GM23338 (cell line): ENCODE measurements around the gene LEMD1. TPM values are rescaled to one million over a fixed set of nuclear protein-coding genes. Genes with fewer than 3 reads are reported as not detected.

Experiments
- ATAC-seq: fragments of 200-7000 bp; cut with Tn5 transposase; 3 replicates; pipeline ENCODE4 v1.9.1; 2020
- DNase-seq: peaks from one replicate; pipeline ENCODE4 v3.0.0-alpha.2; 2015; ENCODE audit warnings: low spot score
- H2AFZ ChIP-seq: fragments of 200-600 bp; sonication (generic); 2 replicates; pipeline ENCODE4 v1.8.0; 2016; ENCODE audit warnings: antibody characterized with exemption, mild to moderate bottlenecking, moderate library complexity
- H3F3A ChIP-seq: fragments of 200-600 bp; sonication (generic); replicated peaks from 2 replicates; pipeline ENCODE4 v1.8.0; 2017; ENCODE audit warnings: antibody characterized with exemption, mixed run types, low read depth
- H3K27ac ChIP-seq: fragments of 200-600 bp; sonication (generic); 2 replicates; pipeline ENCODE4 v1.6.1; 2016; ENCODE audit warnings: low read depth
- H3K27me3 ChIP-seq: fragments of 200-600 bp; sonication (generic); 2 replicates; pipeline ENCODE4 v1.8.0; 2016; ENCODE audit warnings: mild to moderate bottlenecking, mixed run types, moderate library complexity; ENCODE audit not compliant: insufficient read depth
- H3K36me3 ChIP-seq: fragments of 200-600 bp; sonication (generic); 2 replicates; pipeline ENCODE4 v1.8.0; 2016; ENCODE audit warnings: mild to moderate bottlenecking; ENCODE audit not compliant: insufficient read depth
- H3K4me1 ChIP-seq: fragments of 200-600 bp; sonication (generic); 2 replicates; pipeline ENCODE4 v1.8.0; 2016; ENCODE audit warnings: mild to moderate bottlenecking, moderate library complexity; ENCODE audit not compliant: insufficient read depth
- H3K4me2 ChIP-seq: fragments of 200-600 bp; sonication (generic); 2 replicates; pipeline ENCODE4 v1.7.1; 2017; ENCODE audit warnings: mixed run types
- H3K4me3 ChIP-seq: fragments of 200-600 bp; sonication (generic); 2 replicates; pipeline ENCODE4 v1.6.1; 2016; ENCODE audit warnings: mixed run types
- H3K79me2 ChIP-seq: fragments of 200-600 bp; sonication (generic); replicated peaks from 2 replicates; pipeline ENCODE4 v1.8.0; 2017; ENCODE audit warnings: mild to moderate bottlenecking; ENCODE audit not compliant: insufficient read depth
- H3K9me2 ChIP-seq: fragments of 200-600 bp; sonication (generic); 2 replicates; pipeline ENCODE4 v1.8.0; 2017; ENCODE audit not compliant: insufficient read depth
- H4K20me1 ChIP-seq: fragments of 200-600 bp; sonication (generic); replicated peaks from 2 replicates; pipeline ENCODE4 v1.8.0; 2017; ENCODE audit warnings: mild to moderate bottlenecking; ENCODE audit not compliant: insufficient read depth
- H3K27ac Mint-ChIP-seq: 2 replicates; pipeline ENCODE4 v1.8.0; 2020; ENCODE audit warnings: inconsistent platforms, mild to moderate bottlenecking, moderate library complexity, mixed read lengths
- H3K27me3 Mint-ChIP-seq: 3 replicates; pipeline ENCODE4 v1.8.0; 2022; ENCODE audit warnings: low read depth, mild to moderate bottlenecking, moderate library complexity, mixed read lengths, inconsistent platforms; ENCODE audit not compliant: insufficient read depth, poor library complexity
- H3K36me3 Mint-ChIP-seq: 3 replicates; pipeline ENCODE4 v1.8.0; 2021; ENCODE audit warnings: low read depth, mild to moderate bottlenecking, inconsistent platforms, moderate library complexity, mixed read lengths
- H3K4me1 Mint-ChIP-seq: 3 replicates; pipeline ENCODE4 v1.8.0; 2020; ENCODE audit warnings: mild to moderate bottlenecking, inconsistent platforms, mixed read lengths
- H3K4me3 Mint-ChIP-seq: 3 replicates; pipeline ENCODE4 v1.8.0; 2021; ENCODE audit warnings: moderate library complexity, mild to moderate bottlenecking, inconsistent platforms, mixed read lengths
- H3K9me3 Mint-ChIP-seq: 3 replicates; pipeline ENCODE4 v1.8.0; 2020; ENCODE audit warnings: moderate library complexity, mild to moderate bottlenecking, inconsistent platforms, mixed read lengths
- CREB1 ChIP-seq: fragments of 250-450 bp; sonication (Bioruptor Pico); IDR thresholded peaks from 2 replicates; pipeline ENCODE4 v1.5.0; 2020; ENCODE audit warnings: low read depth, mild to moderate bottlenecking, moderate library complexity
- ETS1 ChIP-seq: IDR thresholded peaks from 2 replicates; pipeline ENCODE4 v1.6.1; 2016; ENCODE audit warnings: antibody characterized with exemption
- EZH2 ChIP-seq: fragments of 200-600 bp; sonication (generic); IDR thresholded peaks from one replicate; pipeline ENCODE4 v1.8.0; 2017; ENCODE audit warnings: antibody characterized with exemption, mild to moderate bottlenecking, low read depth; ENCODE audit not compliant: unreplicated experiment
- EZH2phosphoT487 ChIP-seq: fragments of 200-600 bp; sonication (generic); IDR thresholded peaks from one replicate; pipeline ENCODE4 v1.8.1; 2018; ENCODE audit warnings: antibody characterized with exemption; ENCODE audit not compliant: unreplicated experiment
- NANOG ChIP-seq: IDR thresholded peaks from 2 replicates; pipeline ENCODE4 v1.6.1; 2016; ENCODE audit warnings: antibody characterized with exemption, borderline replicate concordance
- POLR2AphosphoS5 ChIP-seq: IDR thresholded peaks from 2 replicates; pipeline ENCODE4 v1.6.1; 2016; ENCODE audit warnings: antibody characterized with exemption, low read depth
- REST ChIP-seq: IDR thresholded peaks from one replicate; pipeline ENCODE4 v1.6.1; 2018; ENCODE audit warnings: antibody characterized with exemption; ENCODE audit not compliant: unreplicated experiment
- STAT1 ChIP-seq: IDR thresholded peaks from one replicate; pipeline ENCODE4 v1.6.1; 2016; ENCODE audit warnings: antibody characterized with exemption; ENCODE audit not compliant: unreplicated experiment
- ZNF114 ChIP-seq: fragments of 250-450 bp; sonication (Bioruptor Pico); IDR thresholded peaks from 2 replicates; pipeline ENCODE4 v1.5.0; 2020; ENCODE audit warnings: mild to moderate bottlenecking, moderate library complexity
- ZNF331 ChIP-seq: fragments of 250-450 bp; sonication (Bioruptor Pico); IDR thresholded peaks from 2 replicates; pipeline ENCODE4 v1.5.0; 2020; ENCODE audit warnings: low read depth, mild to moderate bottlenecking, moderate library complexity
- ZNF462 ChIP-seq: fragments of 250-450 bp; sonication (Bioruptor Pico); IDR thresholded peaks from 2 replicates; pipeline ENCODE4 v1.5.0; 2020; ENCODE audit warnings: mild to moderate bottlenecking, moderate library complexity
- polyA plus RNA-seq: library from polyadenylated mRNA; unstranded; fragments of >200 nt; fragmentation: Nextera tagmentation; extraction: Ambion mirVana; gene quantifications from 2 replicates; pipeline ENCODE4 v1.2.1, GENCODE V29; 2016
- total RNA-seq: library from RNA; depleted of rRNA; stranded (reverse); fragments of >200 nt; shearing (Covaris generic); gene quantifications from 2 replicates; pipeline ENCODE4 v1.2.3, GENCODE V29; 2014

The LEMD1 gene
- total and polyA plus RNA-seq, 2 experiments from 2014 or later: 4.7 to 10.7 TPM

GRCh38 chr1:205379056-205379455 lies 42.8 kb downstream of the LEMD1 start (continued):
- TF ChIP-seq ZNF462 (CRISPR knock-in tag) (no peak), NANOG (no peak), ZNF331 (CRISPR knock-in tag) (no peak), ZNF114 (CRISPR knock-in tag) (no peak), EZH2phosphoT487 (no peak), POLR2AphosphoS5 (no peak), ETS1 (no peak)

GRCh38 chr1:205377355-205377754 lies 44.5 kb downstream of the LEMD1 start:
- Mint-ChIP-seq H3K27me3 (peaks cover 10% of the 10 kb centered on the region), H3K36me3 (no peaks in the 10 kb centered on the region), H3K4me1 (peaks cover 36% of the 10 kb centered on the region), H3K4me3 (no peak overlapping the region), H3K9me3 (no peaks in the 10 kb centered on the region), H3K27ac (no peak overlapping the region)
- no peak overlapping the region for H3K27ac ChIP-seq
- H3K27me3 ChIP-seq: no peaks in the 10 kb centered on the region
- no peak for DNase-seq
- no peak overlapping the region; the same call in 1 of the 2 replicates for H2AFZ ChIP-seq
- H3K4me2 ChIP-seq: no peak overlapping the region
- H3K79me2 ChIP-seq: no peaks in the 10 kb centered on the region
- no peak overlapping the region for H3K4me3 ChIP-seq
- H3K4me1 ChIP-seq: peaks cover 41% of the 10 kb centered on the region
- no peaks in the 10 kb centered on the region for H4K20me1 ChIP-seq
- H3F3A ChIP-seq: no peaks in the 10 kb centered on the region
- no peaks in the 10 kb centered on the region for H3K36me3 ChIP-seq
- H3K9me2 ChIP-seq: no peaks in the 10 kb centered on the region
- ATAC-seq: no peak
- TF ChIP-seq REST (no peak), ETS1 (no peak), NANOG (no peak), ZNF114 (CRISPR knock-in tag) (no peak), CREB1 (no peak), EZH2phosphoT487 (no peak), STAT1 (no peak), EZH2 (no peak), ZNF331 (CRISPR knock-in tag) (no peak)
